H9 (cell line): ENCODE measurements around the gene PARPBP. TPM values are rescaled to one million over a fixed set of nuclear protein-coding genes. Genes with fewer than 3 reads are reported as not detected.

Experiments used
- DNase-seq: peaks from one replicate; pipeline ENCODE4 v3.0.0-alpha.2; 2017
- H2AFZ ChIP-seq: one replicate; pipeline ENCODE4 v1.6.1; 2013; ENCODE audit warnings: mild to moderate bottlenecking, low read length, control low read depth, moderate library complexity
- H2AK5ac ChIP-seq: 2 replicates; pipeline ENCODE4 v1.6.1; 2013; ENCODE audit warnings: low read length, control low read depth, mixed read lengths; ENCODE audit not compliant: insufficient read length
- H2BK120ac ChIP-seq: one replicate; pipeline ENCODE4 v1.6.1; 2013; ENCODE audit warnings: low read depth, mild to moderate bottlenecking, low read length, control low read depth, inconsistent platforms; ENCODE audit not compliant: poor library complexity, severe bottlenecking
- H2BK12ac ChIP-seq: 2 replicates; pipeline ENCODE4 v1.6.1; 2013; ENCODE audit warnings: low read length, control low read depth, mixed read lengths, low read depth; ENCODE audit not compliant: insufficient read length
- H2BK15ac ChIP-seq: 2 replicates; pipeline ENCODE4 v1.6.1; 2013; ENCODE audit warnings: low read depth, low read length, control low read depth
- H2BK20ac ChIP-seq: one replicate; pipeline ENCODE4 v1.6.1; 2013; ENCODE audit warnings: low read depth, mild to moderate bottlenecking, low read length, control low read depth, inconsistent platforms; ENCODE audit not compliant: poor library complexity, severe bottlenecking
- H2BK5ac ChIP-seq: 2 replicates; pipeline ENCODE4 v1.6.1; 2013; ENCODE audit warnings: low read length, control low read depth, mixed read lengths; ENCODE audit not compliant: insufficient read length
- H3K14ac ChIP-seq: 2 replicates; pipeline ENCODE4 v1.6.1; 2013; ENCODE audit warnings: low read length, control low read depth; ENCODE audit not compliant: insufficient read depth
- H3K18ac ChIP-seq: 2 replicates; pipeline ENCODE4 v1.6.1; 2013; ENCODE audit warnings: low read depth, mild to moderate bottlenecking, mixed read lengths, low read length, control low read depth; ENCODE audit not compliant: insufficient read length
- H3K23ac ChIP-seq: 2 replicates; pipeline ENCODE4 v1.6.1; 2013; ENCODE audit warnings: low read length, control low read depth, mixed read lengths, low read depth; ENCODE audit not compliant: insufficient read length
- H3K23me2 ChIP-seq: 2 replicates; pipeline ENCODE4 v1.6.1; 2013; ENCODE audit warnings: low read depth, mild to moderate bottlenecking, mixed read lengths, low read length, control low read depth; ENCODE audit not compliant: insufficient read length, poor library complexity, severe bottlenecking
- H3K27ac ChIP-seq: 2 replicates; pipeline ENCODE4 v1.5.1; 2013; ENCODE audit warnings: low read length, control low read depth, mixed read lengths, low read depth; ENCODE audit not compliant: insufficient read length
- H3K27me3 ChIP-seq: 2 replicates; pipeline ENCODE4 v1.6.1; 2013; ENCODE audit warnings: low read length, control low read depth, inconsistent platforms; ENCODE audit not compliant: insufficient read depth
- H3K4ac ChIP-seq: 2 replicates; pipeline ENCODE4 v1.6.1; 2013; ENCODE audit warnings: low read depth, mild to moderate bottlenecking, control low read depth, inconsistent platforms, low read length, moderate library complexity
- H3K4me1 ChIP-seq: 2 replicates; pipeline ENCODE4 v1.6.1; 2013; ENCODE audit warnings: low read length, control low read depth, inconsistent platforms; ENCODE audit not compliant: insufficient read depth
- H3K4me2 ChIP-seq: 2 replicates; pipeline ENCODE4 v1.6.1; 2013; ENCODE audit warnings: low read length, control low read depth, mixed read lengths; ENCODE audit not compliant: insufficient read length, insufficient read depth
- H3K56ac ChIP-seq: 2 replicates; pipeline ENCODE4 v1.6.1; 2013; ENCODE audit warnings: low read depth, mild to moderate bottlenecking, mixed read lengths, low read length, control low read depth; ENCODE audit not compliant: insufficient read length
- H3K79me1 ChIP-seq: 2 replicates; pipeline ENCODE4 v1.6.1; 2013; ENCODE audit warnings: low read depth, mild to moderate bottlenecking, moderate library complexity, low read length, control low read depth, inconsistent platforms; ENCODE audit not compliant: insufficient read depth, poor library complexity, severe bottlenecking
- H3K79me2 ChIP-seq: 2 replicates; pipeline ENCODE4 v1.6.1; 2013; ENCODE audit warnings: low read length, control low read depth, inconsistent platforms; ENCODE audit not compliant: insufficient read depth
- H3K9ac ChIP-seq: 2 replicates; pipeline ENCODE4 v1.6.1; 2013; ENCODE audit warnings: low read length, control low read depth, mixed read lengths; ENCODE audit not compliant: insufficient read length; ENCODE audit errors: extremely low read depth
- H3K9me3 ChIP-seq: one replicate; pipeline ENCODE4 v1.6.1; 2013; ENCODE audit warnings: low read depth, low read length, inconsistent platforms; ENCODE audit not compliant: control insufficient read depth
- H3T11ph ChIP-seq: one replicate; pipeline ENCODE4 v1.6.1; 2013; ENCODE audit warnings: mild to moderate bottlenecking, low read length, control low read depth, inconsistent platforms
- H4K20me1 ChIP-seq: one replicate; pipeline ENCODE4 v1.6.1; 2013; ENCODE audit not compliant: control insufficient read depth, insufficient read length, insufficient read depth
- H4K5ac ChIP-seq: 2 replicates; pipeline ENCODE4 v1.6.1; 2013; ENCODE audit warnings: low read depth, mild to moderate bottlenecking, mixed read lengths, low read length, control low read depth; ENCODE audit not compliant: insufficient read length
- H4K8ac ChIP-seq: replicated peaks from 2 replicates; pipeline ENCODE4 v1.6.1; 2013; ENCODE audit warnings: low read length, control low read depth, mixed read lengths, low read depth; ENCODE audit not compliant: insufficient read length
- H4K91ac ChIP-seq: 2 replicates; pipeline ENCODE4 v1.6.1; 2013; ENCODE audit warnings: low read depth, mild to moderate bottlenecking, moderate library complexity, mixed read lengths, low read length, control low read depth; ENCODE audit not compliant: insufficient read length
- H3K27ac Mint-ChIP-seq, 3 experiments: 2 replicates in 2 of 3; 3 replicates in 1 of 3; pipeline ENCODE4 v1.8.0; 2020 to 2021; ENCODE audit warnings: mixed read lengths in 3 of 3, mild to moderate bottlenecking in 1 of 3, moderate library complexity in 1 of 3
- H3K27me3 Mint-ChIP-seq: 2 replicates; pipeline ENCODE4 v1.8.0; 2021; ENCODE audit warnings: low read depth, mild to moderate bottlenecking, moderate library complexity, mixed read lengths
- H3K36me3 Mint-ChIP-seq, 3 experiments: 2 replicates in 2 of 3; 3 replicates in 1 of 3; pipeline ENCODE4 v1.8.0; 2020 to 2021; ENCODE audit warnings: low read depth in 3 of 3, mixed read lengths in 3 of 3; ENCODE audit not compliant: insufficient read depth in 1 of 3
- H3K4me1 Mint-ChIP-seq, 2 experiments: 2 replicates each; pipeline ENCODE4 v1.8.0; 2020; ENCODE audit warnings: mixed read lengths in 2 of 2
- H3K4me3 Mint-ChIP-seq, 2 experiments: 2 replicates in 1 of 2; 3 replicates in 1 of 2; pipeline ENCODE4 v1.8.0; 2020 to 2021; ENCODE audit warnings: mild to moderate bottlenecking in 2 of 2, mixed read lengths in 2 of 2, moderate library complexity in 1 of 2
- H3K9me3 Mint-ChIP-seq, 2 experiments: 2 replicates in 1 of 2; 3 replicates in 1 of 2; pipeline ENCODE4 v1.8.0; 2020; ENCODE audit warnings: mild to moderate bottlenecking in 2 of 2, mixed read lengths in 2 of 2, moderate library complexity in 1 of 2
- CTCF ChIP-seq: fragments of 200-600 bp; sonication (generic); conservative IDR thresholded peaks from 3 replicates; pipeline ENCODE4 v1.8.0; 2021; ENCODE audit warnings: antibody characterized with exemption, mild to moderate bottlenecking
- WGBS: extraction: QIAGEN DNeasy Blood & Tissue Kit; methylation state at CpG from one replicate; pipeline ENCODE4 v1.1.7; 2013; ENCODE audit warnings: missing lambda C conversion rate, low lambda C conversion rate, mixed read lengths; ENCODE audit not compliant: insufficient read length; ENCODE audit errors: extremely low coverage; 5-methylcytosine and 5-hydroxymethylcytosine counted together
- total RNA-seq: library from RNA; stranded (reverse); gene quantifications from 2 replicates; pipeline ENCODE4 v1.2.1, GENCODE V29; 2021

The PARPBP gene
- total RNA-seq, 1 experiment from 2014 or later = 32.1 TPM

DNA sequence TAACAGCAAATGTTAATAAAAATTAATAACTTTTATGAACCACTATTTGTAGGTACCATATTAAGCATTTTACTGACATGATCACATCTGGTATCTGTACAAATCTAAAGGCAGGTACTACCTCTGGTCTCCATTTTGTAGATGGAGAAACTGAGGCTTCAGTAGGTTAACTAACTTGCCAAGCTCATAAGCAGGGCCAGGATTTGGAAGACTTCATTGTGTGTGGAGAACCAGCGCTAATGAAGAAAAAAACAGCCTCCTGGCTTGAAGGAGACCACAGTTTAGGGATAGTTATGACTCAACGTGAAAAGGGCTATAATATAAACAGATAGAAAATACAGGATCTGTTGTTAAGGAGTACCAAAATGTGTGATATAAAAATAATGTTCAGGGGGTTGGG is 1.1 kb upstream of the PARPBP start:
- Mint-ChIP-seq H3K27me3 (no peaks in the 10 kb centered on the region), H3K9me3 (no peaks in the 10 kb centered on the region), H3K4me3 (peak overlapping the region; percentile 89 to 90), H3K36me3 (peaks cover 4 to 24% (median 22%) of the 10 kb centered on the region in 3 experiments; a peak in 5 of 7 replicates), H3K4me1 (peaks cover 18% of the 10 kb centered on the region in 2 experiments), H3K27ac (no peak overlapping the region)
- DNase-seq = no peak
- H3K23ac ChIP-seq = no peak overlapping the region
- H2AFZ ChIP-seq = no peak overlapping the region
- H3T11ph ChIP-seq = no peak overlapping the region
- H3K4me2 ChIP-seq = peak overlapping the region; percentile 93
- H3K4me1 ChIP-seq = no peaks in the 10 kb centered on the region
- no peak overlapping the region for H2AK5ac ChIP-seq
- no peaks in the 10 kb centered on the region for H4K20me1 ChIP-seq
- H2BK20ac ChIP-seq = no peak overlapping the region
- H2BK5ac ChIP-seq = no peak overlapping the region
- no peak overlapping the region for H2BK12ac ChIP-seq
- H3K79me2 ChIP-seq = peaks cover 15% of the 10 kb centered on the region; the same call in 1 of the 2 replicates
- H3K79me1 ChIP-seq = no peaks in the 10 kb centered on the region
- no peaks in the 10 kb centered on the region for H3K9me3 ChIP-seq
- no peak overlapping the region for H3K18ac ChIP-seq
- no peak for TF ChIP-seq CTCF
- no peak overlapping the region for H4K91ac ChIP-seq
- H3K23me2 ChIP-seq = peaks cover 10% of the 10 kb centered on the region
- no peak overlapping the region for H2BK15ac ChIP-seq
- no peak overlapping the region for H2BK120ac ChIP-seq
- H3K4ac ChIP-seq = no peak overlapping the region
- no peaks in the 10 kb centered on the region for H3K27me3 ChIP-seq
- no CpG with 5 or more reads among the region's 2 CpGs for WGBS
- no peak overlapping the region for H4K8ac ChIP-seq
- no peak overlapping the region for H3K27ac ChIP-seq
- no peak overlapping the region for H3K14ac ChIP-seq
- no peak overlapping the region for H3K56ac ChIP-seq
- peak overlapping the region; percentile 97 for H3K9ac ChIP-seq
- H4K5ac ChIP-seq = no peak overlapping the region
